ENCODE measurements around the gene BIRC2.
A peak's percentile ranks its signal among the peaks of the same experiment; 100 is the strongest.

Gene BIRC2

GRCh38 chr11:102419181-102419580 lies 72.2 kb downstream of the BIRC2 start:
- Histone ChIP-seq H3K79me2 (ENCODE audit: insufficient read depth, low read length) (peaks cover 100% of the 10 kb centered on the region), H2AFZ (ENCODE audit: low read length) (no peak overlapping the region), H3K9me3 (ENCODE audit: low read length) (peaks cover 12% of the 10 kb centered on the region; the same call in 1 of the 2 replicates), H3K4me2 (ENCODE audit: low read length) (no peak overlapping the region), H3F3A (ENCODE audit: insufficient read depth, low read length) (no peaks in the 10 kb centered on the region), H3K4me1 (ENCODE audit: insufficient read depth, low read length, severe bottlenecking) (peaks cover 50% of the 10 kb centered on the region), H3K36me3 (ENCODE audit: insufficient read depth, low read length) (peaks cover 71% of the 10 kb centered on the region), H3K27me3 (ENCODE audit: insufficient read depth, low read length) (no peaks in the 10 kb centered on the region), H3K27ac (ENCODE audit: low read depth, low read length, poor library complexity, severe bottlenecking) (no peak overlapping the region), H3K9ac (ENCODE audit: low read length) (no peak overlapping the region), H3K4me3 (ENCODE audit: low read depth, low read length, poor library complexity, severe bottlenecking) (no peak overlapping the region), H3K9me2 (ENCODE audit: low read depth, low read length) (no peaks in the 10 kb centered on the region), H4K20me1 (ENCODE audit: insufficient read depth, low read length) (no peaks in the 10 kb centered on the region)
- TF ChIP-seq CTCF (IDR thresholded peaks at IDR 0.05; ENCODE audit: low read length): no peak
- no peak for TF ChIP-seq EZH2 (IDR thresholded peaks at IDR 0.05; ENCODE audit: borderline replicate concordance, low read length)

- Histone ChIP-seq H3K4me3 (ENCODE audit: low read depth, low read length, poor library complexity, severe bottlenecking) (no peak overlapping the region), H3K9me2 (ENCODE audit: low read depth, low read length) (no peaks in the 10 kb centered on the region), H4K20me1 (ENCODE audit: insufficient read depth, low read length) (no peaks in the 10 kb centered on the region), H3K4me1 (ENCODE audit: insufficient read depth, low read length, severe bottlenecking) (peaks cover 48% of the 10 kb centered on the region), H3K27me3 (ENCODE audit: insufficient read depth, low read length) (no peaks in the 10 kb centered on the region), H3K79me2 (ENCODE audit: insufficient read depth, low read length) (peaks cover 100% of the 10 kb centered on the region), H3K27ac (ENCODE audit: low read depth, low read length, poor library complexity, severe bottlenecking) (peak overlapping the region; percentile 34), H2AFZ (ENCODE audit: low read length) (no peak overlapping the region), H3F3A (ENCODE audit: insufficient read depth, low read length) (no peaks in the 10 kb centered on the region), H3K9me3 (ENCODE audit: low read length) (peaks cover 12% of the 10 kb centered on the region; the same call in 1 of the 2 replicates), H3K36me3 (ENCODE audit: insufficient read depth, low read length) (peaks cover 74% of the 10 kb centered on the region), H3K4me2 (ENCODE audit: low read length) (no peak overlapping the region), H3K9ac (ENCODE audit: low read length) (no peak overlapping the region)
- no peak for TF ChIP-seq EZH2 (IDR thresholded peaks at IDR 0.05; ENCODE audit: borderline replicate concordance, low read length)
- no peak for TF ChIP-seq CTCF (IDR thresholded peaks at IDR 0.05; ENCODE audit: low read length)
Observed at GRCh38 chr11:102420547-102420946, 73.5 kb downstream of the BIRC2 start.

GRCh38 chr11:102421261-102421660 lies 74.2 kb downstream of the BIRC2 start:
- no peak overlapping the region for H3K4me3 ChIP-seq (ENCODE audit: low read depth, low read length, poor library complexity, severe bottlenecking)
- H3K27ac ChIP-seq (ENCODE audit: low read depth, low read length, poor library complexity, severe bottlenecking): peak overlapping the region; percentile 34
- no peaks in the 10 kb centered on the region for H3K9me2 ChIP-seq (ENCODE audit: low read depth, low read length)
- peaks cover 12% of the 10 kb centered on the region; the same call in 1 of the 2 replicates for H3K9me3 ChIP-seq (ENCODE audit: low read length)
- no peaks in the 10 kb centered on the region for H3F3A ChIP-seq (ENCODE audit: insufficient read depth, low read length)
- no peak overlapping the region for H3K9ac ChIP-seq (ENCODE audit: low read length)
- H3K36me3 ChIP-seq (ENCODE audit: insufficient read depth, low read length): peaks cover 81% of the 10 kb centered on the region
- peaks cover 54% of the 10 kb centered on the region for H3K4me1 ChIP-seq (ENCODE audit: insufficient read depth, low read length, severe bottlenecking)
- no peak overlapping the region for H3K4me2 ChIP-seq (ENCODE audit: low read length)
- no peak overlapping the region for H2AFZ ChIP-seq (ENCODE audit: low read length)
- H4K20me1 ChIP-seq (ENCODE audit: insufficient read depth, low read length): no peaks in the 10 kb centered on the region
- no peak for TF ChIP-seq EZH2 (IDR thresholded peaks at IDR 0.05; ENCODE audit: borderline replicate concordance, low read length)
- no peak for TF ChIP-seq CTCF (IDR thresholded peaks at IDR 0.05; ENCODE audit: low read length)
- H3K27me3 ChIP-seq (ENCODE audit: insufficient read depth, low read length): no peaks in the 10 kb centered on the region
- peaks cover 100% of the 10 kb centered on the region for H3K79me2 ChIP-seq (ENCODE audit: insufficient read depth, low read length)

All from OCI-LY1 (cell line).